NOMO-1 treated with DMSO at 0.1 percent for 48 hours (cell line): ENCODE results near the gene FCER1G.

Experiments
- DNase-seq: peaks from one replicate; lab custom pipeline; 2025; ENCODE audit not compliant: unreplicated experiment; lab: John Stamatoyannopoulos, UW

The FCER1G gene

GRCh38 chr1:161187311-161187710 is 27.8 kb upstream of the FCER1G start:
- DNase-seq, result no peak

GRCh38 chr1:161188381-161188780 is 26.7 kb upstream of the FCER1G start:
- DNase-seq, result no peak

- DNase-seq, result no peak
Measured at GRCh38 chr1:161189036-161189435, 26.1 kb upstream of the FCER1G start.

- no peak for DNase-seq
Measured at GRCh38 chr1:161190962-161191521, 24.1 kb upstream of the FCER1G start.

- DNase-seq, result no peak
Measured at GRCh38 chr1:161191971-161192370, 23.1 kb upstream of the FCER1G start.

- peak; percentile 80 for DNase-seq
Measured at GRCh38 chr1:161192476-161193465, 22.3 kb upstream of the FCER1G start.

GRCh38 chr1:161193561-161194235 is 21.4 kb upstream of the FCER1G start:
- no peak for DNase-seq

- peak; percentile 68 for DNase-seq
Measured at GRCh38 chr1:161195171-161195570, 19.9 kb upstream of the FCER1G start.

- no peak for DNase-seq
Measured at GRCh38 chr1:161196111-161196510, 19.0 kb upstream of the FCER1G start.

- DNase-seq, result no peak
Measured at GRCh38 chr1:161196521-161197451, 18.3 kb upstream of the FCER1G start.

- DNase-seq, result no peak
Measured at GRCh38 chr1:161197560-161198193, 17.4 kb upstream of the FCER1G start.

- DNase-seq, result no peak
Measured at GRCh38 chr1:161198194-161198896, 16.8 kb upstream of the FCER1G start.

GRCh38 chr1:161198897-161199431 is 16.1 kb upstream of the FCER1G start, which contains the start of gene ADAMTS4:
TSS of gene ADAMTS4 (minus strand) at chr1:161199054. CDS start at chr1:161198627, 427 bp downstream.
- no peak for DNase-seq

- no peak for DNase-seq
Measured at GRCh38 chr1:161199506-161200139, 15.5 kb upstream of the FCER1G start.

- no peak for DNase-seq
Measured at GRCh38 chr1:161200421-161200991, 14.6 kb upstream of the FCER1G start.

GRCh38 chr1:161200992-161201835 is 13.9 kb upstream of the FCER1G start:
- DNase-seq, result peak; percentile 40
